ENCODE data around the gene TFF1.

GRCh38 chr21:42346866-42347600 is 19.3 kb downstream of the TFF1 start:
- TF ChIP-seq, protein P1, sequence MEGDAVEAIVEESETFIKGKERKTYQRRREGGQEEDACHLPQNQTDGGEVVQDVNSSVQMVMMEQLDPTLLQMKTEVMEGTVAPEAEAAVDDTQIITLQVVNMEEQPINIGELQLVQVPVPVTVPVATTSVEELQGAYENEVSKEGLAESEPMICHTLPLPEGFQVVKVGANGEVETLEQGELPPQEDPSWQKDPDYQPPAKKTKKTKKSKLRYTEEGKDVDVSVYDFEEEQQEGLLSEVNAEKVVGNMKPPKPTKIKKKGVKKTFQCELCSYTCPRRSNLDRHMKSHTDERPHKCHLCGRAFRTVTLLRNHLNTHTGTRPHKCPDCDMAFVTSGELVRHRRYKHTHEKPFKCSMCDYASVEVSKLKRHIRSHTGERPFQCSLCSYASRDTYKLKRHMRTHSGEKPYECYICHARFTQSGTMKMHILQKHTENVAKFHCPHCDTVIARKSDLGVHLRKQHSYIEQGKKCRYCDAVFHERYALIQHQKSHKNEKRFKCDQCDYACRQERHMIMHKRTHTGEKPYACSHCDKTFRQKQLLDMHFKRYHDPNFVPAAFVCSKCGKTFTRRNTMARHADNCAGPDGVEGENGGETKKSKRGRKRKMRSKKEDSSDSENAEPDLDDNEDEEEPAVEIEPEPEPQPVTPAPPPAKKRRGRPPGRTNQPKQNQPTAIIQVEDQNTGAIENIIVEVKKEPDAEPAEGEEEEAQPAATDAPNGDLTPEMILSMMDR (conservative IDR thresholded peaks at IDR 0.05; ENCODE audit: low read depth, low read length) = no peak
- TF ChIP-seq EZH2 (IDR thresholded peaks at IDR 0.05; ENCODE audit: low read length, unreplicated experiment) (no peak), EZH2phosphoT487 (IDR thresholded peaks at IDR 0.05; ENCODE audit: borderline replicate concordance, low read length) (no peak)

All from PC-3 (cell line).